IPS DF 6.9 (cell line): ENCODE data around the gene ZBTB16.

Source experiments
- DNase-seq: peaks from one replicate; pipeline ENCODE4 v3.0.0-alpha.2; 2013; ENCODE audit warnings: low read depth, low spot score
- H3K27ac ChIP-seq: one replicate; pipeline ENCODE4 v1.5.1; 2013; ENCODE audit warnings: low read length, control low read depth
- H3K27me3 ChIP-seq: 2 replicates; pipeline ENCODE4 v1.6.1; 2013; ENCODE audit warnings: mild to moderate bottlenecking, low read length; ENCODE audit not compliant: control insufficient read depth, insufficient read depth
- H3K36me3 ChIP-seq: 2 replicates; pipeline ENCODE4 v1.6.1; 2013; ENCODE audit warnings: low read length; ENCODE audit not compliant: control insufficient read depth, insufficient read depth
- H3K4me1 ChIP-seq: 2 replicates; pipeline ENCODE4 v1.6.1; 2013; ENCODE audit warnings: low read length; ENCODE audit not compliant: control insufficient read depth, insufficient read depth
- H3K4me3 ChIP-seq: 2 replicates; pipeline ENCODE4 v1.5.1; 2013; ENCODE audit warnings: mild to moderate bottlenecking, low read length
- H3K9me3 ChIP-seq: 2 replicates; pipeline ENCODE4 v1.6.1; 2013; ENCODE audit warnings: low read length, inconsistent platforms; ENCODE audit not compliant: control insufficient read depth, insufficient read depth
- WGBS: extraction: QIAGEN DNeasy Blood & Tissue Kit; methylation state at CpG from one replicate; pipeline ENCODE4 v1.1.7; 2013; ENCODE audit warnings: mixed read lengths, missing lambda C conversion rate; ENCODE audit not compliant: insufficient read length, insufficient coverage; 5-methylcytosine and 5-hydroxymethylcytosine counted together

Gene ZBTB16

DNA sequence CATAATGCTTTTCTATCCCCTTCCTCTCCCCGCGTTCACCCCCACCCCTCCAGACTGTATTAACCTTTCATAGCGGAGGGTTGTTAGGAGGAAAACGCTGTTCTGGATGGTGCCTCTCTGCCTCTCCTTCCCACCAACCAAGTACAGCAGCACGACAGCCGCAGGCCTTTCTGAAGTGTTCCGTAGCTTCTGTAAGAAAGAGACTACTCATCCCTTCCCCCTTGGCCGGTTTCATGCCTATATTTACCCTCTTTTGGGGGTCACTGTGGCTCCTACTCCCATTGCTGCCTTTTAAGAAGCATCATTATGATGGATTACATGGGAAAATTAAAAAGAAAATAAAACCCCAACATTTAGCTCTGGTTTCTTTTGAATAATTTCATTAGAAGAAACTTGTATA, 46.5 kb downstream of the ZBTB16 start:
- Histone ChIP-seq H3K36me3 (no peaks in the 10 kb centered on the region), H3K4me1 (no peaks in the 10 kb centered on the region), H3K27me3 (no peaks in the 10 kb centered on the region), H3K27ac (no peak overlapping the region), H3K4me3 (no peak overlapping the region), H3K9me3 (no peaks in the 10 kb centered on the region)
- no peak for DNase-seq
- no CpG with 5 or more reads among the region's 8 CpGs for WGBS

DNA sequence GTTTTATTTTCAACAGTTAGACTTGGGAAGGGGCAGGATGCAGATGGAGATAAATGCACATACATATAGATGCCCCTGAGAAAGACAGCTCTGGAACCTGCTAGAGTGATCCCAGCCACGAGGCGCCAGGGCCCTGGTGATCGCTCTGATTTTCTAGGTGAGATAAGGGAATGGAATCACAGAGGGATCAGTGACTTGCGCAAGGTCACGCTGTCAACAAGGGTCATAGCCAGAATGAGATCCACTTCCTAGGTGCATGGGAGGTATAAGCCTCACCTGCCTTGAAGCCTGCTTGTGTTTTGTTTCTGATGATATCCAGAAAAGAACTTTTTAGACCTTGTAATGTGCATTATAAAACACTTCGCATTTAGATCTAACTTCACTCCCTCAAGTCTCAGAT, 47.5 kb downstream of the ZBTB16 start:
- no peaks in the 10 kb centered on the region for H3K9me3 ChIP-seq
- H3K4me3 ChIP-seq, result no peak overlapping the region
- no peaks in the 10 kb centered on the region for H3K36me3 ChIP-seq
- WGBS, result no CpG with 5 or more reads among the region's 6 CpGs
- DNase-seq, result no peak
- no peaks in the 10 kb centered on the region for H3K4me1 ChIP-seq
- no peaks in the 10 kb centered on the region for H3K27me3 ChIP-seq
- no peak overlapping the region for H3K27ac ChIP-seq

DNA sequence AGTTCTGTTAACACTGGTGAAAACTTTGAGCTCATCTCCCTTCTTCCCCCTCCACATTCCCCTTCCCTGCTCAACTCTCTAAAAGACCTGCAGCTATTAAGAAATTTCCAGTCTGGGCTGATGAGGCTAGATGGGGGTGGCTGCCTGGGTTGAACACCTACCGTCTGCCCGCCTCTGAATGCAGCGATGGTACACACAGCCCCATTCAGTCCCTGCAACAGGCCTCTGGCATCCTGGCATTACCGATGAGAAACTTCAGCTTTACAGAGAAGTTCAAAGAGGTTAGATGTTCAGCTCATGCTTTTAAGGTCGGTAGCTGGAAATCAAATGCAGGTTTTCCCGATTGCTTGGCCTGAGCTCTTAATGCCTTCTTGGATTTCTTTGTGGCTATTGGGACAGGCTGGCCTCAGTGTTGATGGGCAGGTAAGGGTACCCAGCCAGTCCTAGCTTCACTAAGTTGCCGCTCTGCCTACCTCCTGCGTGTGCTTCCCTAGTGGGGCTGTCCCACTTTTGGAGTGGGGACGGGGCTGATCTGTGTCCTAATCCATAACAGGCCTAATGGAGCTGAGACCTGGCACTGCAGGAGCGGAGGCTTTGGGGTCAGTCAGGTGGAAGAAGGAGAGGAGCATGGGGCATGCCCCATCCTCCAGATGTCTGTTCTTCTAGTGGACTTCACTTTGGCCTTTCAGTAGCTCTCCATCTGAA, 49.1 kb downstream of the ZBTB16 start:
- Histone ChIP-seq H3K4me3 (no peak overlapping the region), H3K27me3 (no peaks in the 10 kb centered on the region), H3K4me1 (no peaks in the 10 kb centered on the region), H3K36me3 (no peaks in the 10 kb centered on the region), H3K27ac (no peak overlapping the region), H3K9me3 (no peaks in the 10 kb centered on the region)
- no CpG with 5 or more reads among the region's 10 CpGs for WGBS
- DNase-seq, result no peak

DNA sequence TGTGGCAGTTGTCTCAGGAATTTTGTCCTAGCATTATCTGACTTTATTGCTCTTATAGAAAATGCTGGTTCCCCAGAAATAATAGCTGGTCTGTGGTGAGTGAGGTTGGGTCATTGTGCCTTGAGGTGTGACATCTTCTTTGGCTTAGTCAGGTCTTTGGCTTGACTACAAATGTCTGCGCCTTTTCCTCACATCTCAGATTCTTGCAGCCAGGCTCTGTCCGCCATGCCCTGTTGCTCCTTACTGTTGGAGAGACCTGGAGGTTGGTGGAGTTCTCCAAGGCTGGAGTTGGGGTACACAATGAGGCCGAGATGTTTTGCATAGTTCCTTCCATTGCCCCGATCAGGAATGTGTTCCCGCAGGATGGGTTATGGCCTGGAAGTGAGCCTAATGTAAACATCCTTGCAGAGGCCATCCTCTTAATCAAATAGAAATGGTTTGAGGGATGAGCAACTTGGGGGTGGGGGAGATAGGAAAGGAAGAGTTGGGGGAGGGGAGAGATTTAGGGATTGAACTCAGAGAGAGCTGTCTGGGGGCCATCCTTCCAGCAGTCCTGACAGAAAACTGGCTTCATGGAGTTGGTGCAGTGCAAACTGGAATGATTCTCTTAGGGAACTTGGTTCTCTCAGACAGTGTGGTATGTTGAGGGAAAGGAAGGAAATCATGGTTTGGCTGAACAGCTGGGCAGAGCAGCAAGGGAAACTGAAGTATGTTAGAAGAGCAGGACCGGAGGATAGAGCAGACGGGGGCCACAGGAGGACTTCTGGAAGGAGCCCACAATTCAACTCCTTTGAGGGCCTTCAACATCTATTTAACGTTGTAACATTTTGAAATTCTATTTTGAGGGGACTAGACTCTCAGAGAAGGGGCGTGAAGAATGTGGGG, 49.9 kb downstream of the ZBTB16 start:
- H3K27me3 ChIP-seq, result no peaks in the 10 kb centered on the region
- WGBS, result no CpG with 5 or more reads among the region's 9 CpGs
- H3K27ac ChIP-seq, result no peak overlapping the region
- no peaks in the 10 kb centered on the region for H3K9me3 ChIP-seq
- DNase-seq, result no peak
- no peaks in the 10 kb centered on the region for H3K36me3 ChIP-seq
- H3K4me1 ChIP-seq, result no peaks in the 10 kb centered on the region
- H3K4me3 ChIP-seq, result no peak overlapping the region

DNA sequence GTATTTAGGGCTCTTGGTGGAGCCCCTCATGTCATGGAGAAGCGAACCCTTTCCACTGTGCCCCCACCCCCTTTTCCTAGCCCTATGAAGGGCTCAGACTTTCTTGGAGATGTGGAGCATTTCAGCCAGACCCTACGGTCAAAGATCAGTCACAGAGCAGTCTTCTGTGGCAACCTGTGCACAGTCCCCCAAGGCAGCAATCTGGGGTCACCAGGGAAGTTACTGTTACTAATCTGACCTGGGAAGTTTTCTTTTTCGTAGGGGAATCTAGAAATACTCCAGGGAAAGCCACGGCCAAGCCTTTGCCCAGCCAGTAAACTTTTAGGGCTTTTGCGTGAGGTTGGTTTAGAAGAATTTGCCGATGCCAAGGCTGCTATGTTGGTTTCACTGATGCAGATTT, 50.6 kb downstream of the ZBTB16 start:
- no peaks in the 10 kb centered on the region for H3K4me1 ChIP-seq
- DNase-seq, result no peak
- WGBS, result no CpG with 5 or more reads among the region's 6 CpGs
- H3K27ac ChIP-seq, result no peak overlapping the region
- H3K4me3 ChIP-seq, result no peak overlapping the region
- H3K9me3 ChIP-seq, result no peaks in the 10 kb centered on the region
- H3K36me3 ChIP-seq, result no peaks in the 10 kb centered on the region
- no peaks in the 10 kb centered on the region for H3K27me3 ChIP-seq

DNA sequence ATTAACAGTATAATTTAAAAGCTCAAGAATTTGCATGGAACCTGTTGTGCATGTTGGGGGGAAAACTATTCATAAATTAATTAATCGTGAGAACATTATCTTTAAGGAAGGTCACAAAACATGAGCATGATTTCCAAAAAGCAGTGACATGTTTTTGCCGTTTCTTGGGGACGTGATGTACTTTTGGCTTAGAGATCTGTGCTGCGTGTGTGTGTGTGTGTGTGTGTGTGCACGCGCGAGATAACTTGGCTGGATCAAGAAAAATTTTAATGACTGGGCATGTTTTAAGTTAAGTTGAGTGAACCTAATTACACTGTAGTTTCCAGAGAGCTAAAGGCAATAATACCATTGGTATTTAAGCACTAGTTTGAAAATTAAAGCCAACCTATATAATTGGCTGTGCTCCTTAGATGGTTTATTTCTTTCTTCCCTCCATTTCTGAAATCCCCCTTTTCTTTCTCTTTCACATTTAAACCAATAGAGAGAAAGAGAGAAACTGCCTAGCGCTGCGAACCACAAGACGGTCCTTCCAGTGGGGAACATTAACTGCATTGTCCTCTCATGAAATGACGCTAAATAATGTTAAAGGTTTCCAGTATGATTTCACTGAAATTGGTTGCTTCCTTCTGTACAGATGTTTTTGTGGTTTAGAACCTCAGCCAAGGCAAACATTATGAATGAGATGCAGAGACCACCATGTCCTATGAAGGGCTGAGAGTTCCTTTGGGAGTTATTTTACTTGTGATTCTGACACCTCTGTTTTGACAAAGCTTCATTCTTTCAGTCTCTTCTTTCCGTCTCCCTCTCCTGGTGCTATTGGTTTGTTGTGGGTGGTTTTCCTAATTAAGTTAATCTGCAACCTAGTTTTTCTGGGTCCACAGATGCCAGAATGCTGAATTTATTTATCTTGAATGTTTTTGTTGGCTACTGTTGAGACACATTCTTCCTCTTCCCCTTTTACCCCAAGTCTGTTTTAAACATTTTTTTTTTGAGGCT, 51.7 kb downstream of the ZBTB16 start:
- Histone ChIP-seq H3K4me3 (no peak overlapping the region), H3K36me3 (no peaks in the 10 kb centered on the region), H3K27ac (no peak overlapping the region), H3K27me3 (no peaks in the 10 kb centered on the region), H3K9me3 (no peaks in the 10 kb centered on the region), H3K4me1 (no peaks in the 10 kb centered on the region)
- no peak for DNase-seq
- WGBS, result no CpG with 5 or more reads among the region's 12 CpGs

DNA sequence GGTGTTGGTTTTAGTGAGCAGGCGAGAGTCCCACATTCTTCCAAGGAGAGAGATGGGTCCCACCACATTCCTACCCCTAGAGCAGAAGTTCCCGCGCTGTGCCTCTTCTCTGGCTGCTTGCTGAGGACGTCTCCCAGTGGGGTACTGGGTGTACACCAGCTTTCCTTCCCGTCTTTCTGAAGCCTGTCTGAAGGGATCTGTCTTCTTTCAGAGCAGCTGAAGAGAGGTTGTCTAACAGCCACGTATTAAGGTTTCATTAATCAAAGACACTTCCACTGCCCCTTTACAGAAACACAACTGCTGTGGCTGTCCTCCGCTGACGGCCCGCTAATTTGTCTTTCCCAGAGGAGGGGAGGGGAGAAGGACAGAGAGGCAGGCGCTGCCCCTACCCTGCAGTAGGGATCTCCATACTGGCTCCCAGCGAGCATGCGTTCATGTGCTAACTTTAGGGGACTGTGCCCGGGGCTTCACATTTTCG, 56.0 kb downstream of the ZBTB16 start:
- H3K4me3 ChIP-seq, result no peak overlapping the region
- no peaks in the 10 kb centered on the region for H3K9me3 ChIP-seq
- H3K36me3 ChIP-seq, result no peaks in the 10 kb centered on the region
- H3K4me1 ChIP-seq, result no peaks in the 10 kb centered on the region
- H3K27ac ChIP-seq, result no peak overlapping the region
- H3K27me3 ChIP-seq, result no peaks in the 10 kb centered on the region
- DNase-seq, result no peak
- no CpG with 5 or more reads among the region's 14 CpGs for WGBS

DNA sequence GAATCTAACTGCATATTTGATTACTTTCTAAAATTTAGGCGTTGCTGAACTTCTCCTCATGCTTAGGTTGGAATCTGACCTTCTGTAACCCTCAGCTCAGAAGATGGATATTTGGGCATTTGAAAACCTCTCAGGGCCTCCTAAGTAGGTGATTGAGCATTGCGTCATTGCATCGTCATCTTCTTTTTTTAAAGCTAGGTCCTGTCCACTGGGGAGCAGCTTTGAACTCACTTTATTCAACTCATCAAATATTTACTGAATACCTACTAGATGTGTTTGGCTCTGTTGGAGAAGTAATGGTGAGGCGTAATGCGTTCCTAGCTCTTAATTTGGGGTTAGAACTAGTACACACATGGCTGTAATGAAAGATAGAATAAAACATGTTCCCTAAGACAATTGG, 56.8 kb downstream of the ZBTB16 start:
- no peaks in the 10 kb centered on the region for H3K4me1 ChIP-seq
- no peaks in the 10 kb centered on the region for H3K9me3 ChIP-seq
- H3K36me3 ChIP-seq, result no peaks in the 10 kb centered on the region
- no peaks in the 10 kb centered on the region for H3K27me3 ChIP-seq
- DNase-seq, result no peak
- H3K27ac ChIP-seq, result no peak overlapping the region
- H3K4me3 ChIP-seq, result no peak overlapping the region
- WGBS, result no CpG with 5 or more reads among the region's 5 CpGs

DNA sequence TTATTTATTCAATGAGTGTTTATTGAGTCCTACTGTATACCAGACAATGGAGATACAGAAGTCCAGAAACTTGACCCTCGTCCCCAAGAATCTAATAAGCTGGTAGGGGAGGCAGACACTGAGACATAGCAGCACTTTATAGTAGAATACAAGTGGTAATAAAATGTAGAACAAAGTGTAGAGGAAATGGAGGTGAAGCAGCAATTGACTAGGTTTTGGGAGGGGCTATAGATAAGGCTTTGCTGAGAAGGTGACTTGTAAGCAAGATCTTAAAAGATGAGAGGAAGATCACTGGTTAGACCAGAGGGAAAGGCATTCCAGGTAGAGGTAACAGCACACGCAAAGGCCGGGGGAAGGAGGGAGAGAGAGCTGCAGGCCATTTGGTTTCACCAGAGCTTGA, 57.3 kb downstream of the ZBTB16 start:
- Histone ChIP-seq H3K4me3 (no peak overlapping the region), H3K9me3 (no peaks in the 10 kb centered on the region), H3K36me3 (no peaks in the 10 kb centered on the region), H3K27me3 (no peaks in the 10 kb centered on the region), H3K27ac (no peak overlapping the region), H3K4me1 (no peaks in the 10 kb centered on the region)
- no peak for DNase-seq
- no CpG with 5 or more reads among the region's 3 CpGs for WGBS

DNA sequence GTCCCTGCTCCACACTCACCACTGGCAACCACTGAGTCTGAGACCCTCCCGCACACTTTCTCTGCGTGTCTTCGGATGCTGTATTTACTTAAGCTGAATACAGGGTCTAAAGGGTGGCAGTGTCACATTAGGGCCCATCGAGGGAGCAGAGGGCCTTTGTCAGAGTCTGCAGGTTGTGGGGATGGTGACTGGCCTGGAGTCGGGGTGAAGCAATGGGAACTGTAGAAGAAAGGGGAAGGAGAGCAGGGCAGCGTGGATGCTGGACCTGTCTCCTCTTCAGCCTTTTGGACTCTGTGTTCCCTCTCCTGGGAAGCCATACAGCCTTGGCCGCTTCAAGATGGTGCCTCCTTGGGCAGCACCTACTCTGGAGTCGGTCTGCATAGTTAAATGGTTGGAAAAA, 61.1 kb downstream of the ZBTB16 start:
- no peaks in the 10 kb centered on the region for H3K9me3 ChIP-seq
- no CpG with 5 or more reads among the region's 8 CpGs for WGBS

More for the DNA sequence above, 61.1 kb downstream of the ZBTB16 start:
- Histone ChIP-seq H3K36me3 (no peaks in the 10 kb centered on the region), H3K4me3 (no peak overlapping the region), H3K27ac (no peak overlapping the region), H3K27me3 (no peaks in the 10 kb centered on the region), H3K4me1 (no peaks in the 10 kb centered on the region)
- DNase-seq, result no peak
